ENCODE results near the gene ENPP4.
"Not testable (repeated sequence)": the region's sequence is repeated elsewhere in the genome, so short reads cannot be mapped to it uniquely, and the experiment has no call there.

Gene ENPP4, protein sequence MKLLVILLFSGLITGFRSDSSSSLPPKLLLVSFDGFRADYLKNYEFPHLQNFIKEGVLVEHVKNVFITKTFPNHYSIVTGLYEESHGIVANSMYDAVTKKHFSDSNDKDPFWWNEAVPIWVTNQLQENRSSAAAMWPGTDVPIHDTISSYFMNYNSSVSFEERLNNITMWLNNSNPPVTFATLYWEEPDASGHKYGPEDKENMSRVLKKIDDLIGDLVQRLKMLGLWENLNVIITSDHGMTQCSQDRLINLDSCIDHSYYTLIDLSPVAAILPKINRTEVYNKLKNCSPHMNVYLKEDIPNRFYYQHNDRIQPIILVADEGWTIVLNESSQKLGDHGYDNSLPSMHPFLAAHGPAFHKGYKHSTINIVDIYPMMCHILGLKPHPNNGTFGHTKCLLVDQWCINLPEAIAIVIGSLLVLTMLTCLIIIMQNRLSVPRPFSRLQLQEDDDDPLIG

DNA sequence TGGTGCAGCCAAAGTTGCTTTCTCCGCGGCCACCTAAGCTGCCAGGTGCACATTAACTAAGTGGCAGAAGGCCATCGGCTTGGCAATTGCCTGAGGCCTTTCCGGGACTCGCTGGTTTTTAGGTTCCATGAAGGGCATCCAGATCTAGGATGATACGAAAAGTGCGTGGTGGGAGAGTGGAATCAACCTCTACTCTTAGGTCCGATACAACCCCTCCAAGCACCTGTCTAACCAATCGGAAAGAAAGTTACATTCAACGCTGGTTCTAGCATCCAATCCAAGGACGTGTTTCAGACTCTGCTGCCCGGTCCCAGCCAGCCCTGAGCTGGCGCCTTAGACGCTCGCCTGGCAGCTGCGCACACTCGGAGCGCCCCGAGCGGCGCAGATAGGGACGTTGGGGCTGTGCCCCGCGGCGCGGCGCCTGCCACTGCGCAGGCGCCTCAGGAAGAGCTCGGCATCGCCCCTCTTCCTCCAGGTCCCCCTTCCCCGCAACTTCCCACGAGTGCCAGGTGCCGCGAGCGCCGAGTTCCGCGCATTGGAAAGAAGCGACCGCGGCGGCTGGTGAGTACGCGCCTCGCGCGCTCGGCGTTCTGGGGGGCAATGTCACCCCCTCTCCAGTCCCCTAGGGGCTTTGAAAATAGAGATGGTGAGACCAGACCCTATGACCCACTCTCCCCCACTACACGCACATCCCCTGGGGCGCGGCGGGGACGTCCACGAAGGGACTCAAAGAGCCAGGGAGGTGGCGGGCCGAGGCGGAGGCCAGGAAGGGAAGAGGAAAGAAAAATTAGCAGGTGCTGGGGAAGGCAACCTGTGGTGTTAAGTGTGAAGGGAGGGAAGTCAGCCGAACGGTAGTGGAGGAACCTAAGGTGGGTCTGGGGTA, at the start of gene ENPP4:
ENPP4 (plus strand) TSS at position 361 of the 883 bp plus-strand sequence. CDS start 9,595 bp downstream, outside the sequence.
- DNase-seq = peak; percentile 100
- in situ Hi-C loops (cut with MboI; ENCODE audit: low pct_unique_long_range_greater_than_20kb, low sequenced_read_pairs) = no loop called here

DNA sequence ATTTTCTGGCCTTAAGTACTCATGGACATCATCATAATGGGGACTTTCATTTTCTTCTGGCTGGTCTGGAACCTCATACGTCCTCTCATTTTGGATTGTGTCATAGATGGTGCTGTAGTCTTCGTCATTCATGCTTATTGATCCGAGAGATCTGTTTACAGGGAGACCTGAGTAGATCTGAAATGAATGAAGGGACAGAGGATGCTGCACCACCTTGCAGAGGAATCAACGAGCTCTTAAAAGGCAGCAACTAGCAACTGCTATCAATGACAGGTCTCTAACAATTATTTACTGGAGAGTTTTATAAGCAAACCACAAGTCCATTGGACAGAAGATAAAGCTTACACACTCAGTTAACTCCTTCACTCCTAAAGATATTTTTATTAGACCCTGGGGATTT, 49.7 kb upstream of the ENPP4 start:
- DNase-seq = no peak
- in situ Hi-C loops (cut with MboI; ENCODE audit: low pct_unique_long_range_greater_than_20kb, low sequenced_read_pairs) = no loop called here

DNA sequence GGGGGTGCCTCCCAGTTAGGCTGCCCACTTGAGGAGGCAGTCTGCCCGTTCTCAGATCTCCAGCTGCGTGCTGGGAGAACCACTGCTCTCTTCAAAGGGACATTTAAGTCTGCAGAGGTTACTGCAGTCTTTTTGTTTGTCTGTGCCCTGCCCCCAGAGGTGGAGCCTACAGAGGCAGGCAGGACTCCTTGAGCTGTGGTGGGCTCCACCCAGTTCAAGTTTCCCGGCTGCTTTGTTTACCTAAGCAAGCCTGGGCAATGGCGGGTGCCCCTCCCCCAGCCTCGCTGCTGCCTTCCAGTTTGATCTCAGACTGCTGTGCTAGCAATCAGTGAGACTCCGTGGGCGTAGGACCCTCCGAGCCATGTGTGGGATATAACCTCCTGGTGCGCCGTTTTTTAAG, 44.1 kb upstream of the ENPP4 start:
- DNase-seq; in situ Hi-C loops (cut with MboI; ENCODE audit: low pct_unique_long_range_greater_than_20kb, low sequenced_read_pairs): not testable (repeated sequence)

DNA sequence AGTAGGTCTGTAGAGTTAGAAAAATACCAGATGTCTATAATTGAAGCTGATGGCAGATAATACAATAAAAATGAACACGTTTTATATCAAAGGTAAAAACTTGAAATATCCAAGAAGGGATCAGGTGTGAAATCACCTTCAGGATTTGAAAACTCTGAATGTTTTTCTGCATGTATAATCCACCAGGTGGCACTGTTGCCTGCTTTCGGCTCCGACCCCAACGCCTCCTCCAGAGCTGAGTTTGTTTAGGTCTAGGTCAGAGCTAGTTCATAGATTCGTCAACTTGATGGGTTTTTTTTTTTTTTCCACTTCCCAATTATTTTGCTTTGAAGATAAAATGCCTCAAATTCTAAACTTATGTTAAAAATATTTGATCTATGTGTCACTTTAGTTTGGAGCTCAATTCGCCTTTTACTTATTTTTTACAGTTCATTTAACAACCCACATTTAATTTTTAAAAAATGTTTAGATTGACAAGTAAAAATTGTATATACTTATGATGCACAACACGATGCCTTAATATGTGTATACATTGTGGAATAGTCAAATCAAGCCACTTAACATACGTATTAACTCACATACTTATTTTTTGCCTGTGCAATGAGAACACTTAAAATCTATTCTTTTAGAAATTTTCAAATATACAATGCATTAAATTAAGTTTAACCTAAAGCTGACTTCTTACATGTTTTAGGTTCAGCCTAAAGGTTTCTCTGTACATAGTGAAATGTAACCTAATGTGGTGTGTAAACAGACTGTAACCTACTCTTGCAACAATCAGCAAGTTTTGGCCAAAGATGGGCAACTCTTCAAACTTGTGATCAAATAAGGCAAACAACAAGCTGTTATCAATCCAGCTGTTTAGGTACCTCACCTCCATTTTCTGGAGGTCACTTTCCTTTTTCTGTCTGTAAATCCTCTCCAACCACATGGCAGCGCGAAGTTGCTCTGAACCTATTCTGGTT, 39.4 kb upstream of the ENPP4 start:
- in situ Hi-C loops (cut with MboI; ENCODE audit: low pct_unique_long_range_greater_than_20kb, low sequenced_read_pairs) = no loop called here
- DNase-seq = peak; percentile 53

DNA sequence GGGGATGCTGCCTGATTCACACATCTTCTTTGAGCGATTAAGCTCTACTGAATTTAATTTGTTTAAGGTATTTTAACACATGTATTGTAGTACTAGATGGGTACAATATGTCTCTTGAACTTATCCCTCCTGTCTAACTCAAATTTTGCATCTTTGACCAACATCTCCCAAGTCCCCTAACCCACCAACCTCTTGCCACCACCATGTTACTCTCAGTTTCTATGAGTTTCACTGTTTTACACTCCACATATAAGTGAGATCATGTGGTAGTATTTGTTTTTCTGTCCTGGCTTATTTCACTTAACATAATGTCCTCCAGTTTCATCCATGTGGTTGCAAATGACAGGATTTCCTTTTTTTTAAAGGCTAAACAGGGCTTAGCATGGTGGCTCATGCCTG, 38.7 kb upstream of the ENPP4 start:
- DNase-seq = no peak
- in situ Hi-C loops (cut with MboI; ENCODE audit: low pct_unique_long_range_greater_than_20kb, low sequenced_read_pairs) = no loop called here

DNA sequence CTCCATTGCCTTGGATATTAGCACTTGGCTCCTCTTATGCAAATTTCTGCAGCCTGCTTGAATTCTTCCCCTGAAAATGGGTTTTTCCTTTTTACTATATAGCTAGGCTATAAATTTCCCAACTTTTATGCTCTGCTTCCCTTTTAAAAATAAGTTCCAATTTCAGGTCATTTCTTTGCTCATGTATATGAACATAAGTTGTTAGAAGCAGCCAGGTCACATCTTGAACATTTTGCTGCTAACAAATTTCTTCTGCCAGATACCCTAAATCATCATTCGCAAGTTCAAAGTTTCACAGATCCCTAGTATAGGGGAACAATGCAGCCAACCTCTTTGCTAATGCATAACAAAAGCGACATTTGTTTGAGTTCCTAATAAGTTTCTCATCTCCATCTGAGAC, 34.5 kb upstream of the ENPP4 start:
- no peak for DNase-seq
- in situ Hi-C loops (cut with MboI; ENCODE audit: low pct_unique_long_range_greater_than_20kb, low sequenced_read_pairs) = no loop called here

DNA sequence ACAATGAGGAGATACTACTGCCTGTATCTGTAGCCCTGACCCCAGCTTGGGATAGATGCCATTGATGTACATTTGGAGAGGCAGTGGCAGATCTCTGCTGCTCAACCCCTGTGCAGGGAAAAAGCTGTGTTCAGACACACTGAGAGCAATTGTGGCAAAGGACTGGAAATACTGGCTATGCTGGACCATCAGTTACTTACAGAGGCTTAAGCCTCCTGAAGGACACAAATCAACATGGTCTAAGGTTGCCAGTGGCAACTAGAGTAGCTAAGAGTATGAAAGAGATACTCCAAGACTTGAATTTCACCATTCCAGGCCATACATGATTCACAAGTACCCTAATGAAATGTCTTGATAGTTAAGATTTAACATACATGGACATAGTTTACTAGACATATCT, 32.4 kb upstream of the ENPP4 start:
- in situ Hi-C loops (cut with MboI; ENCODE audit: low pct_unique_long_range_greater_than_20kb, low sequenced_read_pairs) = no loop called here
- no peak for DNase-seq

DNA sequence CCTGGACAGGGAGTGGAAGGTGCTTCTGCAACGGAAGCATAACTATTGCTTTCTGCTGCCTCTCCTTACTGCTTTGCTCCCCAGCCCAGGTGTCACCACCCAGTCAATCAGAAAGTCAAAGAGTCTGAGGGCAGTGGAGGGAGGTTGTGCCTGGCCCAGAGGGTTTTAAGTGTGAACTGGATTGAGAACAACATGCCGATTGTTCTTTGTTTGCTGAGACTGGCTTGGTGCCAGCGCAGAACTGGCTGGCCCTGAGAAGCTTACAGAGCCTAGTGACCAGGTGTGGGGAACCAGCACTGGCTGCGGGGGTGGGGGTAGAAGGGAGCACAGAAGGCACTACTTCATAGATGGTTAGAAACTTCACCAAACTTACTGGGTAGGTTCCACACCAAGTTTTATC, 31.1 kb upstream of the ENPP4 start:
- in situ Hi-C loops (cut with MboI; ENCODE audit: low pct_unique_long_range_greater_than_20kb, low sequenced_read_pairs) = no loop called here
- DNase-seq = no peak

DNA sequence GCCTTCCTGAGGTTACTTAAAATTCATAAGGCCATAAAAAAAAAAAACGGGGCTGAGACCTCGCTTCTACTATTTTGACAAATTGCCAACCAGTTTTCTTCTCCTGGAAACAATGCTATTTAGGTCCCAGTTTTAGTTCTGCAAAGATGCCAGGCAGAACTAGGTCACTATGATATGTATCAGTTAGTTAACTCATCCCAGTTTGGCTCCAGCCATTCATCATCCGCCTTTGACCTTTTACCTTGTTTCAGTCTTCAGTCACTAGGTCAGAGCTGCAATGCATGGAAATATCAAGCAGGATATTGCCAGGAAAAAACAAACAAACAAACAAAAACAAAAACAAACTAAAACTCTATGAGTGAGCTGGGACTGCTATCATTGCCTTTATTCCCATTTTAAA, 29.8 kb upstream of the ENPP4 start:
- in situ Hi-C loops (cut with MboI; ENCODE audit: low pct_unique_long_range_greater_than_20kb, low sequenced_read_pairs) = no loop called here
- no peak for DNase-seq

DNA sequence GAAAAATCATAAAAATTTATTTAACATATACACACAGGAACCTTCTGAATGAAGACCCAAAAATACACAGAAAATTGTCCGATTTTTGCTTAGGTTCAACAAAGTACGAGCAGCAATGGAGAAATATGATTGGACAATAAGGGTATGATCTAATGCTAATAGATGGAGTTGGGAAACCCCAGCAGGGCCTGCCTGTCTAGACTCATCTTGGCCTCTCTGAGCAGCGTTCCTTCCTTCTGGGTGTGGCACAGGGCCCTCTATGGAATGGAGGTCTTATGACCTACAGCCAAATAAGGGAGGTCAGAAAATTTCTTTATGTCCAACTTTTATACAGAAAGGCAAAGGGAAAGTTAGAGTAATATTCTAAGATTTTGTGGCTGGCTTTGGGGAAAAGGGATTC, 27.7 kb upstream of the ENPP4 start:
- DNase-seq = no peak
- in situ Hi-C loops (cut with MboI; ENCODE audit: low pct_unique_long_range_greater_than_20kb, low sequenced_read_pairs) = no loop called here

DNA sequence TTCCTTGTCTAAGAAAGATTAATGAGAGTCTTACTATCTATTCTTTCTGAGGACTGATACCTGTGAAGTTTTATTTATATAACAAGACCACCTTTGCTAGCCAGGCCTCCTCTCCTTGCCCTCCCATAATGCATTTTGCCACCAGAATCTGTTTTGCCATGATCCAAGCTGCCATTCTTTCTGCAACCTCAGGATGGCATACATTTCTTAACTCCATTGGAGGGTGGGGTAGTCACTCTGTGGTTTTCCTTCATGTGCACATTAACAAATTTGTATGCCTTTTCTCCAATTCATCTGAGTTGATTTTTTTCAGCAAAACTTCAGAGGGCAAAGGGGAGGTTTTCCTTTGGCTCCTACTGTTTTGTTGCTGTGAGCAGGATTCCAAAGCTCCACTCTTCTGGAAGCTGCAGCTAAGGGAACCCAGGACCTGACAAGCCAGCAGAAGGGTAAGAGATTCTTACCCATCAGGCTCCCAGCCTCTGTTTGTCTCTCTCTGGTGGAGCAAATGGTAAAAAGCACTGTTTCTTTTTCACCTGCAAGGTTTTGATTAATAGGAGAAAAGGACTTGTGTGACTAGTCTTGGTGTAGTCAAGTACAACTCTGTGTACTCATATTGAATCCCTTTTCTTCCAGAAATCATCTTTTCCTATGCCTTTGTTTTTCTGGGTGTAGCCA, 26.2 kb upstream of the ENPP4 start:
- in situ Hi-C loops (cut with MboI; ENCODE audit: low pct_unique_long_range_greater_than_20kb, low sequenced_read_pairs) = no loop called here

DNA sequence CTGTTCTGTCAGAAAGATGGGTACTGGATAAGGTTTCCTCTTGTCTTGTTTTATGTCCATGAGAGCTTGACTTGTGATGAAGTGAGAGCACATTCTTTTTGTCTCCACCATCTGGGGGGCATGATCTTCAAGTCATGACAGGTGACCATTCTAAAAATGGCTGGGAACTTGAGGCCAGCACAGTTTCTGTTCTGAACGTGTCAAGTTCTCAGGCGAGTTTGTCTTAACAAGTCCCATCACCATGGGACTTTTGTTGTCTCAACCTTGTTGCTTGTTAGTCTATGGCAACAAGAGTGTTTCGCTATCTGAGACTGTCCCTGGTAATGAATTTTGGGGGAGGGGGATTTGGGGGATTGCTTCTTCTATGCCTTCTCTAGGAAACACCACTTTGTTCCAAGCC, 25.6 kb upstream of the ENPP4 start:
- no peak for DNase-seq
- in situ Hi-C loops (cut with MboI; ENCODE audit: low pct_unique_long_range_greater_than_20kb, low sequenced_read_pairs) = no loop called here

More for the DNA sequence above, 26.2 kb upstream of the ENPP4 start:
- no peak for DNase-seq

DNA sequence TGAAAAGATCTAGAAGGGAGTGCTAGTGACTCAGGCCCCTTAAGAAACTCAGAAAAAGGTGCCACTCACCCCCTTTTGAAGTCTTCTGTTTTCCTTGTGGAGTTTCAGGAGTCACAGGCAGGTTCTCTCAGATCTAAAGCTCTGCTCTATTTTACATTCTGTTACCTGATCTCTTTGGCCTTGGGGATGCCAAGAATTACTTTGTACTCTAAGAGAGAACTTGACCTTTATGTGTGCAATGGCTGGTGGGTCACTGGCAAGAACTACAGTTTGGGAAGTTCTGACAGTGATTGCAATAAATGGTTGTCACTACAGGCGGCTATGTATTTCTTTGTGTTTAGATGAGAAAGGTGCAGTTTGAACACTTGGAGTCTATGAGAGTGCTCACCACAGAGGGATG, 24.2 kb upstream of the ENPP4 start:
- DNase-seq = no peak
- in situ Hi-C loops (cut with MboI; ENCODE audit: low pct_unique_long_range_greater_than_20kb, low sequenced_read_pairs) = no loop called here

DNA sequence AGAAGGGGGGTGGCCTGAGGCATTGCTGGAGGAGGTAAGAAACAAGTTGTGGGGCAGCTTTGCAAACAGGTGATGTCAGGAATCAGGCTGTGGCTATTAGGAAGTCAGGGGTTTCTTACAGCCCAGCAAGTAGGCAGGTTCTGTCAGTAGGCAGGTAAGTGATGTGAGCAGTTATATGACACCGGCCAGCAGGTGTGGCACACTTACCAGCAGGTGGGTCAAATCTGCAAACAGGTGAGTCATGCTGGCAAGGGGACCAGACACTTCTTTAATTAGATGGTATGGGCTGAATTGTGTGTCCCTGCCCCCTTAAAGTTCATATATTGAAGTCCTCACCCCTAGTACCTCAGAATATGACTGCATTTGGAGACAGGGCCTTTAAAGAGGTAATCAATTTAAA, 16.4 kb upstream of the ENPP4 start:
- in situ Hi-C loops (cut with MboI; ENCODE audit: low pct_unique_long_range_greater_than_20kb, low sequenced_read_pairs) = no loop called here
- DNase-seq = no peak

DNA sequence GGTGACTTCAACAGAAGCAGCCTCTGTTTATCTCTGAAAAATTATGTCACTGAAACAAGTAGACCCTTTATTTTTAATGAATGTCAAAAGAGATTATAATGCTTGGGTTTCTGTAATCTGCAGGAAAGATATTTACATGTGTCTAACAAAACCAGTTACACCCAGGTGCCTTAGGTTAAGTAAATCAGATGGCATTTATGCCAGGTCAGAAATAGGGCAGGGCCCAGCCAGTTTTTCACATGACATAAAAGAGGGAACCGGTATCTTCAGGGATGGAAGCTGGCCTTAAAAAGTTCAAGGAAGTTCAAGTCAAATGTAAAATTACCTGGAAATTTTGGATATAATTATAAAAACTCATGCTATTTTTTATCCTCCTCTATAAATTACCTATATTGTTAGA, 14.2 kb upstream of the ENPP4 start:
- DNase-seq = no peak
- in situ Hi-C loops (cut with MboI; ENCODE audit: low pct_unique_long_range_greater_than_20kb, low sequenced_read_pairs) = no loop called here

DNA sequence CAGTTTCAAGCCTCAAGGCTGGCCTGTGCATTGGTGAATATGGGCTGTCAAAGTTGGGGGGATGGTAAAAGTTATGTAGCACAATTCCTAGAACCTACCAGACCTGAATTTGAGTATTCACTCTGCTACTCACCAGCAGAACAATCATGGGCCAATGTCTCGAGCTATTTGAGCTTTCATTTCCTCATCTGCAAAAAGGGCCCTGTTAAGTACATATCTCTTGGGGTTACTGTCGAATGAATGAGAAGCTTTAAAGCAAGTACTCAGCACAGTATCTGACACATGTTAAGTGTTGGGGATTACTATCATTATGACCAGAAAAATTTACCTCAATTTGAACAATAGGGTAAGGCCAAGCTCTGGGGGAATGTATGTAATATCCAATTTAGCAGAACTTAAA, 13.5 kb upstream of the ENPP4 start:
- in situ Hi-C loops (cut with MboI; ENCODE audit: low pct_unique_long_range_greater_than_20kb, low sequenced_read_pairs) = no loop called here
- DNase-seq = no peak

DNA sequence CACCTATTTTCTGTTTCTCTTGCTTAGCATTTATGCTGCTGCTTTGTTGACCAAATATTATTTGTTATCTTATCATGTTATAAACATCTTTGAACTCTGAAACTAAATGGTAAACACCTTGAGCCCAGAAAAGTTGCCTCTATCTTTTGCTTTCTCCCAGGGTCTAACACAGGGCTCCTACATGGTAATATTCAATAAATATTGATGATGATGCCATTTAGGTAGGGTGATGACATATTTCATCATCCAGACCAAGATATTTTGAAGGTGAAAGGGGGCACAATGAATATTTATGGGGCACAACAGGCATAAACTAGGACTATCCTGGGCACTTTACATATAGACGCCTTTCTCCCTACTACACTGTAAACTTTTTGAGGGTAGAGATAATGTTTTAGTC, 11.6 kb upstream of the ENPP4 start:
- DNase-seq = no peak
- in situ Hi-C loops (cut with MboI; ENCODE audit: low pct_unique_long_range_greater_than_20kb, low sequenced_read_pairs) = no loop called here

DNA sequence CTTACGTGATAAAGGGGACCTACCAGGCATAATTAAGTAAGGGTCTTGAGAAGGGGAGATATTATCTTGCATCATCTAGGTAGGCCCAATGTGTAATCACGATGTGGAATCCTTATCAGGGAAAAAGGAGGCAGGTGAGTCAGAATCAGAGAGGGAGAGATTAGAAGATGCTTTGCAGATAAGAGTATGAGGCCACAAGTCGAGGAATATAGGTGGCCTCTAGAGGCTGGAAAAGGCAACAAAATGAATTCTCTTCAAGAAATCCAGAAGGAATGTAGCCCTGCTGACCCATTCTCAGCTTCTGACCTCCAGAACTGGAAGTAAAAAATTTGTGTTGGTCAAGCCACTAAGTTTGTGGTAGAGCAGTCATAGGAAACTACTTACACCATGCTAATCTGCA, 11.0 kb upstream of the ENPP4 start:
- no peak for DNase-seq
- in situ Hi-C loops (cut with MboI; ENCODE audit: low pct_unique_long_range_greater_than_20kb, low sequenced_read_pairs) = no loop called here

DNA sequence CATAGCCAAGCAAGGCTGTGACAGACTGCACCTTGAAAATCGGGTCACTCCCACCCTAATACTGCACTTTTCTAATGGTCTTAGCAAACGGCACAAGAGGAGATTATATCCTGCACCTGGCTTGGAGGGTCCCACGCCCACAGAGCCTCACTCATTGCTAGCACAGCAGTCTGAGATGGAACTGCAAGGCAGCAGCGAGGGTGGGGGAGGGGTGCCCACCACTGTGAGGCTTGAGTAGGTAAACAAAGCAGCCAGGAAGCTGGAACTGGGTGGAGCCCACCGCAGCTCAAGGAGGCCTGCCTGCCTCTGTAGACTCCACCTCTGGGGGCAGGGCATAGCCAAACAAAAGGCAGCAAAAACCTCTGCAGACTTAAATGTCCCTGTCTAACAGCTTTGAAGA, 10.1 kb upstream of the ENPP4 start:
- in situ Hi-C loops (cut with MboI; ENCODE audit: low pct_unique_long_range_greater_than_20kb, low sequenced_read_pairs); DNase-seq: not testable (repeated sequence)
